ENCODE data around the gene CAMK1D.

The CAMK1D gene

DNA sequence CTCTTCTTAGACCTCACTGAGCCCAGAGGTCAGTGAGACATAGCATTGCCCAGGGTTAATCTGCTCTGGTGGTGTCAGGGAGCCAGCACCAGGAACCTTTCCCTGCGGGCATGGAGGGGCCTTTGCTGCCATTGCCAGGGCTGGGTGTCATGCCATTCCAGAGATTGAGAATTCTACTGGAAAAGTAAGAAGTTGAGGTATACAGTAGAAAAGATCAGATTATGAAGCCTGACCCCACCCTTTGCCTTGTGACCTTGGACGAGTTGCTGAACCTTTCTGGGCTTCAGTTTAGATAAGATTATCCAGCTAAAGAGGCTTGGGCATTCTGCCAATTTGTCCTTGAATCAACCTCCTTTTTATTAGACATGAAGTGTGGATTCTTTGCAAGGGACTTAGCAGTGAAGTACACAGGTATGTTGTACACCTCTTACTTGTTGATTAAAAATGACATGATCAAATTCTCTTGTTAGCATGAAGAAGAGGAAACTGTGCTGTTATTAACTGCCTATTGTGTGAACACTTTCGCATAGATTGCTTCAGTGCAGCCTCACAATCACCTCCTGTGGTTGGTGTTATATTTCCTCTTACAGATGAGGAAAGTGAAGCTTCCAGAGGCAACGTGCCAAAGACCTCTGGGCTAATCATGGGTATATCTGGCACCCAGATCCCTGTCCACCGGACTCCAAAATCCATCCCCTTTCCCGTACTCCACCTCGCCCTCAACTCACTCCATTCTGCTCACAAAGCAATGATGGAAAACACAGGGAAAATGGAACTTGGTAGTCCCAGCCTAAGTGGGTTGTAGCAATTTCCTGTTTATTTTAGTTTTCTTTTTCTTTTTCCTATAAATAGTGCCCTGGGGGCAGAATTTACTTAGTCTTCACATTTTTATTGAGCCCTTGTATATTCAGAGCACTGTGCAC, 151.3 kb downstream of the CAMK1D start:
- peaks cover 3% of the 10 kb centered on the region for H3K36me3 Mint-ChIP-seq (ENCODE audit: low read depth)
- no peak overlapping the region for H3K4me3 Mint-ChIP-seq
- H3K9me3 Mint-ChIP-seq = no peaks in the 10 kb centered on the region
- no peak overlapping the region for H3K27ac Mint-ChIP-seq
- no peak for ATAC-seq
- no peaks in the 10 kb centered on the region for H3K27me3 Mint-ChIP-seq
- peaks cover 38% of the 10 kb centered on the region for H3K4me1 Mint-ChIP-seq
- no peak for DNase-seq

DNA sequence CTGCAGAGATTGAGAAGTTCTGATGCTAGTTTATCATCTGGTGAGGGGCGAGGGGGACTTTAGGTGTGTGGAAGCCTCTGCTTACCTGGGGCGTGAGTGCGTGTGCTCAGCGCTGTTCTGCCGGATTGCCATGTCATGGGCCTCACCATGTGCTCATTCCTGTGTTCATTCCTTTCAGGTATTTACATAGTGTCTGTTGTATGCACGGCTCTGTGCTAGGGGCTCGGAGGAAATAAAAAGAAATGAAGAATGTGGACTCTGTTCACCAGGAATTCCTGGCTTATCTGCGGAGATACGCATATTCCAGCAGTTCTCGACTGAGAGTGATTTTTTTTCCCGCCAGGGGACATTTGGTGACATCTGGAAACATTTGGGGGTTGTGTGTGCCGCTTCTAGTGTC, 152.0 kb downstream of the CAMK1D start:
- H3K4me1 Mint-ChIP-seq = peaks cover 38% of the 10 kb centered on the region
- H3K9me3 Mint-ChIP-seq = no peaks in the 10 kb centered on the region
- ATAC-seq (no peak), DNase-seq (no peak)
- H3K36me3 Mint-ChIP-seq (ENCODE audit: low read depth) = peaks cover 3% of the 10 kb centered on the region
- no peaks in the 10 kb centered on the region for H3K27me3 Mint-ChIP-seq
- no peak overlapping the region for H3K27ac Mint-ChIP-seq
- no peak overlapping the region for H3K4me3 Mint-ChIP-seq

DNA sequence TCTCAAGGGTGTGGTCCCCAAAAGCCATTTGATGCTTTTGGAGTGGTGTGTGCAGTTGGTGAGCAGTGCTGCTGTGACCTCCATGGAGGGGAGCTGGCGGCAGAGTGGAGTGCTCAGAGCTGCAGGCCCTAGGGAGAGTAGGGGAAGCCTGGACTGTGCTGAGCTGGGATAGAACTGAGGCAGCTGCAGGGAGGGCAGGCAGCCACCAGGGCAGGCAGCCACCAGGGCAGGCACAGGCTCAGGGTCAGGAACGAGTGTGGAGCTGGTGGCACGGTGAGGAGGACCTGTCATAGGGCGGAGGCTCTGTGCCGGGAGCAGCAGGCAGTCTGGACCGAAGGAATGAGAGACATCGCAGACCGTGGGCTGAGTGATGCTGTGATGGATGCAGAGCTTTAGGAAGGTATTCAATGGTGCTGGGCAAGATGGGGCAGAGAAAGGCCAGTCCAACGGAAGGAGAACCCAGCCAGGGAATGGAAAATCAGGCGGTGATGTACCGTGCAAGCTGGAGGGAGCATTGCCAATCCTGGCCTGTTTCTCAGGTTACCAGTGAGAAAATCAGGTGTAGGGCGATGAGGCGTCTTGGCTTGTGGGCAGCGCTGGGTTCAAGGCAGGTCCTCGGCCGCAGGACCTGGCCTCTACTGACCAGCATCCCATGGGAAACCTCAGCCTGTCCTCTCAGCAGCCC, 152.6 kb downstream of the CAMK1D start:
- ATAC-seq (no peak), DNase-seq (no peak)
- peaks cover 41% of the 10 kb centered on the region for H3K4me1 Mint-ChIP-seq
- no peaks in the 10 kb centered on the region for H3K9me3 Mint-ChIP-seq
- peaks cover 3% of the 10 kb centered on the region for H3K36me3 Mint-ChIP-seq (ENCODE audit: low read depth)
- no peaks in the 10 kb centered on the region for H3K27me3 Mint-ChIP-seq
- no peak overlapping the region for H3K4me3 Mint-ChIP-seq
- no peak overlapping the region for H3K27ac Mint-ChIP-seq

DNA sequence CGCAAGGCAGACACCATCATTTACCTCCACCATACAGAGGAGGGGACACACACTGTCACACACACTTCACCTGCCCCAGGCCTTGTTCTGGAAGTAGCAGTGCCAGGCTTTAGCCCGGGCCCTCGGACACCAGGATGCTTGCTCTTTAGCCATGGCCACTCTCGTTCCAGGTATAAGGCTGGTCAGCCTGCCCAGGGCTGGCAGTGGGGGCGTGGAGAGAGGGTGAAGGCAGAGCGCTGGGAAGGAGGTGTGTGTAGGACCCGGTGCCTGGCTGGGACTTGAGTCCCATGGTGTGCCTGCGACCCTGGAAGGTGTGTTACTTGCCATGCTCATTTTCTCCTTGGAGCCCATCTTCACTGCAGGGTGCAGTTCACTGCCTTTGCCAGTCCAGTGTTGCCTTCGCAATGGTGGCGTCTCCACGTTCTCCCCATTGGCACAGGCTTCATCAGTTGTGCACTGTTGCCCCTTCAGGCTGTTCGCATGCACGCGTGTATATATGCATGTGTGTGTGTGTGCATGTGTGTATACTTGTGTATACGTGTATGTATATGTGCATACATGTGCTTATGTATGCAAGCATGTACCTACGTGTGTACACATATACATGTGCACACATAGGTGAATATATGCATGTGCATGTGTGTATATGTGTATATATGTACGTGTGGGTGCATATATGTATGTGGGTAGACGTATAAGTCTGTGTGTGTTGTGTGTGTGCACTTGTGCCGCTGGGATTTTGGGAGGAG, 153.4 kb downstream of the CAMK1D start:
- H3K36me3 Mint-ChIP-seq (ENCODE audit: low read depth) = peaks cover under 1% of the 10 kb centered on the region
- DNase-seq = no peak
- peaks cover 46% of the 10 kb centered on the region for H3K4me1 Mint-ChIP-seq
- no peak overlapping the region for H3K27ac Mint-ChIP-seq
- no peaks in the 10 kb centered on the region for H3K9me3 Mint-ChIP-seq
- H3K27me3 Mint-ChIP-seq = no peaks in the 10 kb centered on the region
- no peak for ATAC-seq
- H3K4me3 Mint-ChIP-seq = no peak overlapping the region

DNA sequence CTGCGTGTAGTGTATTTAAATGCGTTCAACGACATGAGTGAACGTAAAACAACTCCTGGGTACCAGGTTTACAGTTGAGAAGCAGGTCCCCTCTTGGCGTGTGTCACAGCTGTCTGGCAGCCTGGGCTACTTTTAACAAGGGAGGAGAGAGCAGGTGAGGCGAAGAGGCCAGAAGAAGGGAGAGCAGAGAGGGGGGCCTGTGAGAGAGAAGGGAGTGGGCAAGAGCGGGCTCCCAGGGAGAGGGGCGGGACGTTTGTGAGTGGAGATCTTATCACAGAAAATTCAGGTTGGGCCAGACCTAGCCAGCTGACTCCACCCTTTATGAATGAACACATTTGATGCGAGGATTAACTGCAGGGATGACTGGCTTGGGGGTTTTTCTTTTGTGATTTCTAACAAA, 154.0 kb downstream of the CAMK1D start:
- Mint-ChIP-seq H3K27ac (no peak overlapping the region), H3K27me3 (no peaks in the 10 kb centered on the region), H3K9me3 (no peaks in the 10 kb centered on the region), H3K4me1 (peaks cover 50% of the 10 kb centered on the region), H3K36me3 (ENCODE audit: low read depth) (peaks cover 2% of the 10 kb centered on the region), H3K4me3 (no peak overlapping the region)
- ATAC-seq = no peak
- DNase-seq = no peak

DNA sequence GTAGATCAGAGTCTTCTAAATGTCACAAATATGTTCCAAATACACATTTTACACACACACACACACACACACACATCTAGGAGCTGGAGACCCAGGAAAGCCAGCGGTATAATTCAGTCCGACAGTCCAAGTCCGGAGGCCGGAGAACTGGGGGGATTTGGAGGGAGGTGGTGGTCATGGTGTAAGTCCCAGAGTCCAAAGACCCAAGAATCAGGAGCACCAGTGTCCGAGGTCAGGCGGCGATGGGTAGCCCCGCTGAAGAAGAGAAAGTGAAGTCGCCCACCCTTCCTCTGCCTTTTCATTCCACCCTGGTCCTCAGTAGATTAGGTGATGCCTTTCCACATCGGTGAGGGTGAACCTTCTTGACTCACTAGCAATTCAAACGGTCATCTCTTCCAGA, 154.8 kb downstream of the CAMK1D start:
- H3K9me3 Mint-ChIP-seq = no peaks in the 10 kb centered on the region

DNA sequence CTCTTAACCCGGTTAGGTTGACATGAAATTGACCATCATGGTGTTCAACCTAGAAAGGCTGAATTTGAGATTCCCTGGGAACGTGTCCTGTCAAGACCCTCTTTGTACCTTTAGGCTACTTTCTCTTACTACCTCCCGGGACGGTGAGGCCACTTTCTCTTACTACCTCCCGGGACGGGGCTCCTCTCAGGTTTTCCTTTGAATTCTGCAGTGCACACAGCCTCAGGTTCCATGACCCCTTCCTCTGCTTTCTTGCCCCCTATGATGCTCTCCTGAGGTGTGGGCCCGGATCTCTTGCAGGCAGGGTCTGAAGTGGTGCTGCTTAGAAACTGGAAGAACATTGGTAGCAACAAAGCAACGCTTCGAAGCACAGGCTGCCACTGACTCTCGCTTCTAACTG, 155.3 kb downstream of the CAMK1D start:
- Mint-ChIP-seq H3K27ac (no peak overlapping the region), H3K4me1 (peaks cover 49% of the 10 kb centered on the region), H3K27me3 (no peaks in the 10 kb centered on the region), H3K9me3 (no peaks in the 10 kb centered on the region), H3K36me3 (ENCODE audit: low read depth) (peaks cover 2% of the 10 kb centered on the region), H3K4me3 (no peak overlapping the region)
- ATAC-seq (no peak), DNase-seq (no peak)

More for the DNA sequence above, 154.8 kb downstream of the CAMK1D start:
- Mint-ChIP-seq H3K4me1 (peaks cover 49% of the 10 kb centered on the region), H3K36me3 (ENCODE audit: low read depth) (peaks cover 2% of the 10 kb centered on the region), H3K27ac (no peak overlapping the region), H3K4me3 (no peak overlapping the region), H3K27me3 (no peaks in the 10 kb centered on the region)
- ATAC-seq = no peak
- no peak for DNase-seq

DNA sequence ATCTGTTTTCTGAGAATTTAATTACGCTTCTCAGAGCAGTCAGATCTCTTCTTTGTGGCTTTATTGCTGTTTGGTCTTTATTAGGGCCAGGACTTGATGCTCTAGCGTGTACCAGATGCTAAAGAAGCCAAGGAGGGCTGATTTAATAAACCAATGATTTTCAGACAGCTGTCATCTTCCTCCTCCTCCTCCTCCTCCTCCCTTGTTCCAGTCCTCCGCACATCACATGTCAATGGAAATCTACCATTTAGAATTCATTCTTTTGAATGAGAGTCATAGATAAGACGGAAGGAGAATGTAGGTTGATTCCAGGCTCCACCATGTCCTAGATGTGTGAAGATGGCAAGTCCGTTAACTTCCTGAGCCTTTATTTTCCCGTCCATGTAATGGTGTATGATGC, 156.3 kb downstream of the CAMK1D start:
- H3K4me3 Mint-ChIP-seq = no peak overlapping the region
- H3K36me3 Mint-ChIP-seq (ENCODE audit: low read depth) = peaks cover 2% of the 10 kb centered on the region
- H3K4me1 Mint-ChIP-seq = peaks cover 52% of the 10 kb centered on the region
- no peak overlapping the region for H3K27ac Mint-ChIP-seq
- no peaks in the 10 kb centered on the region for H3K27me3 Mint-ChIP-seq
- DNase-seq (no peak), ATAC-seq (no peak)
- no peaks in the 10 kb centered on the region for H3K9me3 Mint-ChIP-seq

DNA sequence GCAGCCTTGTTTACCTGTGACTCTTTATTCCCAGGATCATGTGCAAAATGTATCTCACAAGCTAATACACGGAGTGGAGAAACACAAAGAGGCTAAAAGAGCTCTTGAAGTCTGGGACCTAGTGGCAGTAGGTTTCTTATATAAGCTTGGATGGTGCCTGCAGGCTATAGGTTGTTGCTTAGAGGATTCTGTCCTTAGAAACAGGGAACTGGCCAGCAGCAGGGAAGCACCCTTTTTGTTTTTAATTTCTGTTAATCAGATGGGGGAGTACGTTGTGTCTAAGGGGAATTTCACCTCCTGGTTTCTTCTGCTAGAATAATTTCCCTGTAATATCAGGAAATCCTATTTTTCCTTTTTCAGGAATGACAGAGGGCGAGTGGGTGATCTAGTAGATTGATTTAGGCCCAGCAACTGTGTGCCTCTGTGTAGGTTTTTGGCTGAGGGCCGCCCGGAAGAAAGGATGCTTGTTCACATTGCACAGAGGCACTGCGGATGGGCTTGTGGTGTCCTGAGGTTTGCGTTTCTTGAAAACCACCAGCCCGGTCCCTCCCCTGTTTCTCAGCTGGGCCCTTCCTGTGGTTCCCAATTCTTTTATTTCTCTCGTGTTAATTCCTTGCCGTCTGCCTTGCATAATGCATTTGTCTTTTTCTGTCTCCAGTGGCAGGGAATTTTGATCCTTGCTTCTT, 158.0 kb downstream of the CAMK1D start:
- H3K27me3 Mint-ChIP-seq = no peaks in the 10 kb centered on the region
- H3K27ac Mint-ChIP-seq = no peak overlapping the region
- peaks cover 49% of the 10 kb centered on the region for H3K4me1 Mint-ChIP-seq
- H3K4me3 Mint-ChIP-seq = no peak overlapping the region
- DNase-seq = peak; percentile 17
- ATAC-seq = no peak
- peaks cover 2% of the 10 kb centered on the region for H3K36me3 Mint-ChIP-seq (ENCODE audit: low read depth)
- H3K9me3 Mint-ChIP-seq = no peaks in the 10 kb centered on the region

DNA sequence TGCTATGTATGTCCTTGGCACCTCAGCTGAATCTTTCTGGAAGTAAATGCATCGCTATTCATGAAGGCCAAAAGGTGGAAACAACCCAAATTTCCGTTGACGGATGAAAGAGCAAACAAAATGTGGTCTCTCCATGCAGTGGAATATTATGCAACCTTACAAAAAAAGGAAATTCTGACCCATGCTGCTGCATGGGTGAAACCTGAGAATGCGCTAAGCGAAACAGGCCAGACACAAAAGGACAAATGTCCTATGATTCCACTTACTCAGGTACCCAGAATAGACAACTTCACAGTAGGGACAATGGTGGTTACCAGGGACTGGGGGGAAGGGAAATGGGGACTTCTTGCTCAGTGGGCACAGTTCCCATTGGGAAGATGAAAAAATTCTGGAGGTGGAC, 158.8 kb downstream of the CAMK1D start:
- ATAC-seq (no peak), DNase-seq (no peak)
- Mint-ChIP-seq H3K36me3 (ENCODE audit: low read depth) (peaks cover 2% of the 10 kb centered on the region), H3K4me1 (peaks cover 49% of the 10 kb centered on the region), H3K4me3 (no peak overlapping the region), H3K9me3 (no peaks in the 10 kb centered on the region), H3K27ac (no peak overlapping the region), H3K27me3 (no peaks in the 10 kb centered on the region)

DNA sequence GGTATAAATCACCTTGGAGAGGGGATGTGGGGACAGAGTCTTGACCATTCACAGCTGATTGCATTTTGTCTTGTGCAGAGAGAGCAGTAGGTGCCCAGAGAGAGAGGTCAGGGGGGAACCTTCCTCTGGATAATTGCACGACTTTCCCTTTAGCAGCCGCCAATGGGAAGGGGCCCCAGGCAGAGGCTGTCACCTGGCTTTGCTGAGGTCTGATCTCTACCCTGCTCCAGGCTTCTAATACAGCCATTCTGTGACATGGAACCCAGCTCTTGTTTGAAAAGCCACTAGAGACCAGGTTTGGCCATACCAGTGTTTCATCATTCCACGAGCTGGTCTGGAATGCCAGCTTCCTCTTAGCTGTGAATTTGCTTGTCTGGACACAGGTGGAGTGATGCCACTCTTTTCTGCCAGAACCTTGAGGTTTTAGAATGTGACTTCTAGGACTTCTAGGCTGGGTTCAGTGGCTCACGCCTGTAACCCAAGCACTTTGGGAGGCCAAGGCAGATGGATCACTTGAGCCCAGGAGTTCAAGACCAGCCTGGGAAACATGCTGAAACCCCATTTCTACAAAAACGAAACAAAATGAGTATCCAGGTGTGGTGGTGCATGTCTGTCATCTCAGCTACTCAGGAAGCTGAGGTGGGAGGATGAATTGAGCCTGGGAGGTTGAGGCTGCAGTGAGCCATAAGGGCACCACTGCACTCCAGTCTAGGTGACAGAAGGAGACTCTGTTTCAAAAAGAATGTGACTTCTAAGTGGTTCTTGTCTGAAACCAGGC, 159.9 kb downstream of the CAMK1D start:
- ATAC-seq (peak; percentile 41), DNase-seq (no peak)
- Mint-ChIP-seq H3K4me1 (peaks cover 49% of the 10 kb centered on the region), H3K36me3 (ENCODE audit: low read depth) (peaks cover 2% of the 10 kb centered on the region), H3K4me3 (no peak overlapping the region), H3K27ac (no peak overlapping the region), H3K9me3 (no peaks in the 10 kb centered on the region), H3K27me3 (no peaks in the 10 kb centered on the region)

DNA sequence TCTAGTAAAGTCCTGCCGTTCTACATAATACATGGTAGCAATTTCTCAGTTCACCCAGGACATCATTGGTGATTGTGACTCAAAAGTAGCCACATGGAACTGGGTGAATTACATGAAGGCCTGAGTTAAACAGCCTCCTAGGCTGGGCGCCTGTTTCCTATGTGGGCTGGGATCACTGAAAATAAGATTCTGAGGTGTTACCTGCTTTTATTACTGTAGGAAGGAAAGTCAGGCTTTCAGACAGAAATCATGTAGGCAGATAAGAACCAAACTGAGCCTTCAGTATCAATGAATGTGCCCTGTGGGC, 160.4 kb downstream of the CAMK1D start:
- H3K27me3 Mint-ChIP-seq = no peaks in the 10 kb centered on the region
- peaks cover 2% of the 10 kb centered on the region for H3K36me3 Mint-ChIP-seq (ENCODE audit: low read depth)
- ATAC-seq (peak; percentile 16), DNase-seq (no peak)
- no peaks in the 10 kb centered on the region for H3K9me3 Mint-ChIP-seq
- H3K27ac Mint-ChIP-seq = no peak overlapping the region
- H3K4me3 Mint-ChIP-seq = no peak overlapping the region
- H3K4me1 Mint-ChIP-seq = peaks cover 50% of the 10 kb centered on the region

DNA sequence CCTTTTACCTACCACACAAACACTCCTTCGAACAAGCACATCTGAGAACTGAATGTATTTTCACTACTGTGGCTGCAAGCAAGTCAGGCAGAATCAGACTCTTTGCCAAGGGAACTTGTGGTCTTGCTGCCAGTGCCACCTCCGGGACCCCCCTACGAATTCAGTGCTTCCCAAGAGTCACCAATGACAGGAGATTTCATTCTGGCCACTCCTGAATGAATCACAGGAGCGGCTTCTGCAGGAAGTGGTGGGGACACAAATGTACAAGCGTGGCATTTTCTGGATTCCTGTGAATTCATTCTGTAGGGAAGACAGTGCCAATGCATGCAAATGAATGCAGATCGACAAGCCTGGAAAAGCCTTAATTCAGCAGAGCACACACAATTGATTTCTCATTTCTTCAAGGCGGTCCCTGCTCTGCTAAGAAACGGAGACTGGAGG, 161.2 kb downstream of the CAMK1D start:
- H3K36me3 Mint-ChIP-seq (ENCODE audit: low read depth) = peaks cover 2% of the 10 kb centered on the region
- no peaks in the 10 kb centered on the region for H3K9me3 Mint-ChIP-seq

DNA sequence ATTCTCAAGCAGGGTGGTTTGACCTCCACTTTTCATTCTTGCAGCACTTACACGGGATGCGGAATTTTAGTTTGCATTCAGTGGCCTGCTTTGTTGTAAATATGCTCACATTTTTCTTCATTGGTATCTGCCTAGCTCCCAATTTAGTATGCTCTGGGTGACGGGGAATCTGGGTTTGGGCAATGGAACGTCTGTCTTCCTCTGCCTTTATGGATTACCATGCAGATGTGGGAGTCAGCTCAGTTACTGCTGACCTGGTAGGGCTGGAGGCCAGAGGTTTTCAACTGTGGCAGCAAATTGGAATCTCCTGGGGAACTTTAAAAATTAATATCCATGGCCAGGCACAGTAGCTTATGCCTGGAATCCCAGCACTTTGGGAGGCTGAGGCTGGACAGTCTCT, 161.6 kb downstream of the CAMK1D start:
- H3K36me3 Mint-ChIP-seq (ENCODE audit: low read depth) = peaks cover 2% of the 10 kb centered on the region
- peaks cover 46% of the 10 kb centered on the region for H3K4me1 Mint-ChIP-seq
- DNase-seq (no peak), ATAC-seq (no peak)
- H3K27ac Mint-ChIP-seq = no peak overlapping the region
- no peaks in the 10 kb centered on the region for H3K27me3 Mint-ChIP-seq
- H3K4me3 Mint-ChIP-seq = no peak overlapping the region
- H3K9me3 Mint-ChIP-seq = no peaks in the 10 kb centered on the region

More for the DNA sequence above, 161.2 kb downstream of the CAMK1D start:
- no peak for ATAC-seq
- no peak overlapping the region for H3K27ac Mint-ChIP-seq
- H3K4me1 Mint-ChIP-seq = peaks cover 46% of the 10 kb centered on the region
- DNase-seq = no peak
- H3K27me3 Mint-ChIP-seq = no peaks in the 10 kb centered on the region
- H3K4me3 Mint-ChIP-seq = no peak overlapping the region

All from activated naive CD8-positive, alpha-beta T cell treated with anti-CD3 and anti-CD28 coated beads, Interleukin-2, amount 50 U/mL, for 24 hours (primary cell).